ENCODE data around the gene NOX5. TPM values are rescaled to one million over a fixed set of nuclear protein-coding genes. Genes with fewer than 3 reads are reported as not detected.

Gene NOX5
- polyA plus RNA-seq, 1 donor from 2014 or later, result not detected

DNA sequence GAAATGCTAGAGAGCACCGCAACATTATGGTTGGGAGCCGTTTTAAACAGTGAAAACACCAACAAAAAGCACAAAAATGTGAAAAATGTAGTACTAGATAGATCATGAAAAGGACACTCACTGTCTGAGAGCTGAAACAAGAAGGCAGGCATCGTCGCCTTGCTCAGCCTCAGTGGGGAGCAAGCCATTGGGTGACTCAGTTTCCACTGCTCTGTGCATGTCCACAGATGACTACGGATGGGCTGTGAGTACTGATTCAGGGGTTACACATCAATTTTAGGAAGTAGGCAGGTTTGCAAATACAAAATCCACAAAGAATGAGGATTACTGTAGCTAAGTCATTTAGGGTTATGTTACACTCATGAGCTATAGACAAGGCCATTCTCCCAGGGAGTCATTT lies 10.8 kb downstream of the NOX5 start:
- Histone ChIP-seq H3K4me2 (ENCODE audit: low read length) (no peak overlapping the region), H3K79me2 (replicated peaks; ENCODE audit: insufficient read depth, low read length) (no peaks in the 10 kb centered on the region), H4K20me1 (ENCODE audit: insufficient read depth) (no peaks in the 10 kb centered on the region), H3K4me3 (ENCODE audit: low read length) (no peak overlapping the region), H3K9ac (ENCODE audit: low read length) (no peak overlapping the region), H3K9me2 (ENCODE audit: insufficient read depth, low read length) (no peaks in the 10 kb centered on the region), H3F3A (ENCODE audit: insufficient read depth, low read length, poor library complexity, severe bottlenecking) (no peaks in the 10 kb centered on the region), H3K27me3 (ENCODE audit: insufficient read depth, low read depth, low read length) (no peaks in the 10 kb centered on the region), H3K36me3 (ENCODE audit: insufficient read depth, low read length) (no peaks in the 10 kb centered on the region), H3K27ac (ENCODE audit: low read length) (no peak overlapping the region), H3K9me3 (ENCODE audit: low read length) (no peaks in the 10 kb centered on the region), H2AFZ (ENCODE audit: low read depth, low read length) (no peak overlapping the region)
- TF ChIP-seq, protein P1, sequence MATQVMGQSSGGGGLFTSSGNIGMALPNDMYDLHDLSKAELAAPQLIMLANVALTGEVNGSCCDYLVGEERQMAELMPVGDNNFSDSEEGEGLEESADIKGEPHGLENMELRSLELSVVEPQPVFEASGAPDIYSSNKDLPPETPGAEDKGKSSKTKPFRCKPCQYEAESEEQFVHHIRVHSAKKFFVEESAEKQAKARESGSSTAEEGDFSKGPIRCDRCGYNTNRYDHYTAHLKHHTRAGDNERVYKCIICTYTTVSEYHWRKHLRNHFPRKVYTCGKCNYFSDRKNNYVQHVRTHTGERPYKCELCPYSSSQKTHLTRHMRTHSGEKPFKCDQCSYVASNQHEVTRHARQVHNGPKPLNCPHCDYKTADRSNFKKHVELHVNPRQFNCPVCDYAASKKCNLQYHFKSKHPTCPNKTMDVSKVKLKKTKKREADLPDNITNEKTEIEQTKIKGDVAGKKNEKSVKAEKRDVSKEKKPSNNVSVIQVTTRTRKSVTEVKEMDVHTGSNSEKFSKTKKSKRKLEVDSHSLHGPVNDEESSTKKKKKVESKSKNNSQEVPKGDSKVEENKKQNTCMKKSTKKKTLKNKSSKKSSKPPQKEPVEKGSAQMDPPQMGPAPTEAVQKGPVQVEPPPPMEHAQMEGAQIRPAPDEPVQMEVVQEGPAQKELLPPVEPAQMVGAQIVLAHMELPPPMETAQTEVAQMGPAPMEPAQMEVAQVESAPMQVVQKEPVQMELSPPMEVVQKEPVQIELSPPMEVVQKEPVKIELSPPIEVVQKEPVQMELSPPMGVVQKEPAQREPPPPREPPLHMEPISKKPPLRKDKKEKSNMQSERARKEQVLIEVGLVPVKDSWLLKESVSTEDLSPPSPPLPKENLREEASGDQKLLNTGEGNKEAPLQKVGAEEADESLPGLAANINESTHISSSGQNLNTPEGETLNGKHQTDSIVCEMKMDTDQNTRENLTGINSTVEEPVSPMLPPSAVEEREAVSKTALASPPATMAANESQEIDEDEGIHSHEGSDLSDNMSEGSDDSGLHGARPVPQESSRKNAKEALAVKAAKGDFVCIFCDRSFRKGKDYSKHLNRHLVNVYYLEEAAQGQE (IDR thresholded peaks at IDR 0.05; ENCODE audit: borderline replicate concordance), result no peak
- TF ChIP-seq, protein P2, sequence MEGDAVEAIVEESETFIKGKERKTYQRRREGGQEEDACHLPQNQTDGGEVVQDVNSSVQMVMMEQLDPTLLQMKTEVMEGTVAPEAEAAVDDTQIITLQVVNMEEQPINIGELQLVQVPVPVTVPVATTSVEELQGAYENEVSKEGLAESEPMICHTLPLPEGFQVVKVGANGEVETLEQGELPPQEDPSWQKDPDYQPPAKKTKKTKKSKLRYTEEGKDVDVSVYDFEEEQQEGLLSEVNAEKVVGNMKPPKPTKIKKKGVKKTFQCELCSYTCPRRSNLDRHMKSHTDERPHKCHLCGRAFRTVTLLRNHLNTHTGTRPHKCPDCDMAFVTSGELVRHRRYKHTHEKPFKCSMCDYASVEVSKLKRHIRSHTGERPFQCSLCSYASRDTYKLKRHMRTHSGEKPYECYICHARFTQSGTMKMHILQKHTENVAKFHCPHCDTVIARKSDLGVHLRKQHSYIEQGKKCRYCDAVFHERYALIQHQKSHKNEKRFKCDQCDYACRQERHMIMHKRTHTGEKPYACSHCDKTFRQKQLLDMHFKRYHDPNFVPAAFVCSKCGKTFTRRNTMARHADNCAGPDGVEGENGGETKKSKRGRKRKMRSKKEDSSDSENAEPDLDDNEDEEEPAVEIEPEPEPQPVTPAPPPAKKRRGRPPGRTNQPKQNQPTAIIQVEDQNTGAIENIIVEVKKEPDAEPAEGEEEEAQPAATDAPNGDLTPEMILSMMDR (IDR thresholded peaks at IDR 0.05; ENCODE audit: poor library complexity, severe bottlenecking), result no peak
- no peak for TF ChIP-seq TAF1 (IDR thresholded peaks at IDR 0.05; ENCODE audit: low read depth)
- TF ChIP-seq POLR2AphosphoS5 (IDR thresholded peaks at IDR 0.05), result no peak
- TF ChIP-seq RAD21 (conservative IDR thresholded peaks at IDR 0.05), result no peak
- no peak for TF ChIP-seq EP300 (conservative IDR thresholded peaks at IDR 0.05; ENCODE audit: poor library complexity, severe bottlenecking)
- no peak for TF ChIP-seq MXI1 (conservative IDR thresholded peaks at IDR 0.05; ENCODE audit: poor library complexity, severe bottlenecking)
- TF ChIP-seq SMC3 (conservative IDR thresholded peaks at IDR 0.05; ENCODE audit: poor library complexity), result no peak
- TF ChIP-seq EZH2 (IDR thresholded peaks at IDR 0.05; ENCODE audit: borderline replicate concordance, insufficient read depth, low read length, poor library complexity, severe bottlenecking), result no peak

DNA sequence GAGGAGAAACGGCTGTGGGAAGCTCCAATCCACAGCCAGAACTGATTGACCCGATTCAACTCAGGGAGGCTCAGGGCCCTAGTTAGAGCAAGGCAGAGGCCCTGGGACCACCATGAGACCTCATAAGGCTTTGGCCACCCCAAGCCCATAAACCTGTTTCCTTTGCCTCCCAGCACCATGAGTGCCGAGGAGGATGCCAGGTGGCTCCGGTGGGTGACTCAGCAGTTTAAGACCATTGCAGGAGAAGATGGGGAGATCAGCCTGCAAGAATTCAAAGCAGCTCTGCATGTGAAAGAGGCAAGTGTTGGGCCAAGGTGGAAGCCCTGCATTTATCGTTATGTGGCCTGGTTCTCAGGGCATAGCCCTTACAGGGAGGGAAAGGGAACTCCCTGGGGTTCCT lies 11.9 kb downstream of the NOX5 start:
- Histone ChIP-seq H3K4me2 (ENCODE audit: low read length) (no peak overlapping the region), H3K9ac (ENCODE audit: low read length) (no peak overlapping the region), H3K9me3 (ENCODE audit: low read length) (no peaks in the 10 kb centered on the region), H3F3A (ENCODE audit: insufficient read depth, low read length, poor library complexity, severe bottlenecking) (no peaks in the 10 kb centered on the region), H3K9me2 (ENCODE audit: insufficient read depth, low read length) (no peaks in the 10 kb centered on the region), H3K36me3 (ENCODE audit: insufficient read depth, low read length) (no peaks in the 10 kb centered on the region), H3K27me3 (ENCODE audit: insufficient read depth, low read depth, low read length) (no peaks in the 10 kb centered on the region), H4K20me1 (ENCODE audit: insufficient read depth) (no peaks in the 10 kb centered on the region), H3K4me3 (ENCODE audit: low read length) (no peak overlapping the region), H2AFZ (ENCODE audit: low read depth, low read length) (no peak overlapping the region), H3K27ac (ENCODE audit: low read length) (no peak overlapping the region), H3K79me2 (replicated peaks; ENCODE audit: insufficient read depth, low read length) (no peaks in the 10 kb centered on the region)
- no peak for TF ChIP-seq RAD21 (conservative IDR thresholded peaks at IDR 0.05)
- no peak for TF ChIP-seq MXI1 (conservative IDR thresholded peaks at IDR 0.05; ENCODE audit: poor library complexity, severe bottlenecking)
- no peak for TF ChIP-seq POLR2AphosphoS5 (IDR thresholded peaks at IDR 0.05)
- TF ChIP-seq, protein P2 (IDR thresholded peaks at IDR 0.05; ENCODE audit: poor library complexity, severe bottlenecking), result no peak
- no peak for TF ChIP-seq TAF1 (IDR thresholded peaks at IDR 0.05; ENCODE audit: low read depth)
- TF ChIP-seq, protein P1 (IDR thresholded peaks at IDR 0.05; ENCODE audit: borderline replicate concordance), result no peak
- no peak for TF ChIP-seq EP300 (conservative IDR thresholded peaks at IDR 0.05; ENCODE audit: poor library complexity, severe bottlenecking)
- TF ChIP-seq EZH2 (IDR thresholded peaks at IDR 0.05; ENCODE audit: borderline replicate concordance, insufficient read depth, low read length, poor library complexity, severe bottlenecking), result no peak
- no peak for TF ChIP-seq SMC3 (conservative IDR thresholded peaks at IDR 0.05; ENCODE audit: poor library complexity)
